ENCODE results near the gene ZNF554. TPM values are rescaled to one million over a fixed set of nuclear protein-coding genes. Genes with fewer than 3 reads are reported as not detected.

ZNF554 gene
- total and polyA plus RNA-seq, 9 donors = 4.9 to 10.5 (median 7.2) TPM

DNA sequence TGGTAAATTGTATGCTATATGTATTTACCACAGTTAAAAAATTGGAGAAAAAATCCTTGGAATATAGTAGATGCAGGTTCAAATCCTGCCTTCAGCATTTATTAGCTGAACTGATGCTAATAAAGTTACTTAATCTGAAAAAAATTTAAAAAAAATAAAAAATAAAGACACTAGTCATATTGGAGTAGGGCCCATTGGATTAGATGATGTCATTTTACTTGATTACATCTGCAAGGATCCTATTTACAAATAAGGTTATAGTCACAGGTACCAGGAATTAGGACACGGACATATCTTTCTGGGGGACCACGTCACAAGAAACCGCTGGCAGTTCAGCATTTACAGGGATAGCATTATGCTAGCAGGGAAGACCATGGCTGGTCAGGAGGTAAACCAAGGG lies 27.8 kb downstream of the ZNF554 start:
- 92 to 99% (median 98%) methylated on average over 3 of the region's 3 CpGs for WGBS, 3 donors

DNA sequence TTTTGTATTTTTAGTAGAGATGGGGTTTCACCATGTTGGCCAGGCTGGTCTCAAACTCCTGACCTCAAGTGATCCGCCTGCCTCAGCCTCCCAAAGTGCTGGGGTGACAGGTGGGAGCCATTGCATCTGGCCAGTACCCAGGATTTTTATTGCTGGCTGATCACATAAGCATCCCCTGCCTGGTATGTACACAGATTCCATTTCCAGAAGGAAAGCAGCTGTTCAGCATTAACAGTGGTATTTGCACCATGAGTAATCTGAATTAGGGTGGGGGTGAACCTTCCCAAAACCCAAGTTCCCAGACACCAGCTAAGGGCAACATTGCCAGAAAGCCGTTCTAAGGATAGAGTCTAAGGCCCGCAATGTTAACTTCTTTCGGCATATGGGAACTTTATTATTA lies 28.9 kb downstream of the ZNF554 start:
- Histone ChIP-seq H3K36me3 (peaks cover 4% of the 10 kb centered on the region), H3K4me3 (no peak overlapping the region), H3K27me3 (no peaks in the 10 kb centered on the region), H3K9me3 (peaks cover 0 to 57% of the 10 kb centered on the region in 2 donors), H3K27ac (no peak overlapping the region), H3K4me1 (ENCODE audit: insufficient read depth) (no peaks in the 10 kb centered on the region)
- no peak for DNase-seq
- intact Hi-C loops (cut with DNase I) = no loop called here
- TF ChIP-seq EP300 (IDR thresholded peaks at IDR 0.05) = no peak
- TF ChIP-seq POLR2A (IDR thresholded peaks at IDR 0.05) = no peak
- TF ChIP-seq, protein P1, sequence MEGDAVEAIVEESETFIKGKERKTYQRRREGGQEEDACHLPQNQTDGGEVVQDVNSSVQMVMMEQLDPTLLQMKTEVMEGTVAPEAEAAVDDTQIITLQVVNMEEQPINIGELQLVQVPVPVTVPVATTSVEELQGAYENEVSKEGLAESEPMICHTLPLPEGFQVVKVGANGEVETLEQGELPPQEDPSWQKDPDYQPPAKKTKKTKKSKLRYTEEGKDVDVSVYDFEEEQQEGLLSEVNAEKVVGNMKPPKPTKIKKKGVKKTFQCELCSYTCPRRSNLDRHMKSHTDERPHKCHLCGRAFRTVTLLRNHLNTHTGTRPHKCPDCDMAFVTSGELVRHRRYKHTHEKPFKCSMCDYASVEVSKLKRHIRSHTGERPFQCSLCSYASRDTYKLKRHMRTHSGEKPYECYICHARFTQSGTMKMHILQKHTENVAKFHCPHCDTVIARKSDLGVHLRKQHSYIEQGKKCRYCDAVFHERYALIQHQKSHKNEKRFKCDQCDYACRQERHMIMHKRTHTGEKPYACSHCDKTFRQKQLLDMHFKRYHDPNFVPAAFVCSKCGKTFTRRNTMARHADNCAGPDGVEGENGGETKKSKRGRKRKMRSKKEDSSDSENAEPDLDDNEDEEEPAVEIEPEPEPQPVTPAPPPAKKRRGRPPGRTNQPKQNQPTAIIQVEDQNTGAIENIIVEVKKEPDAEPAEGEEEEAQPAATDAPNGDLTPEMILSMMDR (IDR thresholded peaks at IDR 0.05) = no peak
- WGBS, 3 donors = 71 to 84% (median 79%) methylated on average over 4 of the region's 4 CpGs

More for the DNA sequence above, 27.8 kb downstream of the ZNF554 start:
- intact Hi-C loops (cut with DNase I) = no loop called here
- Histone ChIP-seq H3K9me3 (peaks cover 0 to 46% of the 10 kb centered on the region in 2 donors), H3K4me3 (no peak overlapping the region), H3K4me1 (ENCODE audit: insufficient read depth) (peaks cover 3% of the 10 kb centered on the region), H3K36me3 (no peaks in the 10 kb centered on the region), H3K27ac (no peak overlapping the region), H3K27me3 (no peaks in the 10 kb centered on the region)
- no peak for TF ChIP-seq EP300 (IDR thresholded peaks at IDR 0.05)
- TF ChIP-seq, protein P1 (IDR thresholded peaks at IDR 0.05) = no peak
- no peak for TF ChIP-seq POLR2A (IDR thresholded peaks at IDR 0.05)
- DNase-seq = no peak

DNA sequence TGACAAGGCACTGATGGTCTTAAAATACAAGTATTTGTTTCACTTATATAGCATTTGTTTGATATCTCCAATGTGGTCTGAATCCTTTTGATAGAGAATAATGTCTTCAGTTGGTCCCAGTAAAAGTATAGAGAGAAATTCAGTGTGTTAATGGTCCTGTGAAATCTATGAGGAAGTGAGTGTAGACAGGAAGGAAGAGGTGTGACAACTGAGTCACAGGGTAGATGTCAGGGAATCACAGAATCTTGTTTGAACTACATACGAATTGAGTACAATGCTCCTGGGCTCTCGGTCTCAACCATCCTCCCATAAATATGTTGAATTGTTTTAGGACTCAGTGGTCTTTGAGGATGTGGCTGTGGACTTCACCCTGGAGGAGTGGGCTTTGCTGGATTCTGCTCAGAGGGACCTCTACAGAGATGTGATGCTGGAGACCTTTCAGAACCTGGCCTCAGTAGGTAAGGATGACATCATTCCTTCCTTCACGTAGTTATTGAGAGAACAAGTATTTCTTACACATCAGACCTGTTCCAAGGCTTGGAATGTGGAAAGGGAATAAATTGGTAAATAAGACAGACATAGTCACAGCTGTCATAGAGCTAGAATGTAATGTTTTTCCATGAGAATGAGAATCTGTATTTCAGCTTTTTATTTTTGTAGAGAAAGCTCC lies 30.7 kb downstream of the ZNF554 start:
- intact Hi-C loops (cut with DNase I) = no loop called here
- peaks cover 0 to 61% of the 10 kb centered on the region in 2 donors for H3K9me3 ChIP-seq
- TF ChIP-seq, protein P1 (IDR thresholded peaks at IDR 0.05) = no peak
- TF ChIP-seq POLR2A (IDR thresholded peaks at IDR 0.05) = no peak
- TF ChIP-seq EP300 (IDR thresholded peaks at IDR 0.05) = no peak

DNA sequence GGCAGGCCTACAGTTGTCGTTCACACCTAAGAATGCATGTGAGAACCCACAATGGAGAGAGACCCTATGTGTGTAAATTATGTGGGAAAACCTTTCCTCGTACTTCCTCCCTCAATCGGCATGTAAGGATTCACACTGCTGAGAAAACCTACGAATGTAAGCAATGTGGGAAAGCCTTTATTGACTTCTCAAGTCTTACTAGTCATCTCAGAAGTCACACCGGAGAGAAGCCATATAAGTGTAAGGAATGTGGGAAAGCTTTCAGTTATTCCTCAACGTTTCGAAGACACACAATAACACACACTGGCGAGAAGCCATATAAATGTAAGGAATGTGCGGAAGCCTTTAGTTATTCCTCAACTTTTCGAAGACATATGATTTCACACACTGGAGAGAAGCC lies 32.9 kb downstream of the ZNF554 start:
- Histone ChIP-seq H3K36me3 (peaks cover 4% of the 10 kb centered on the region), H3K27me3 (no peaks in the 10 kb centered on the region), H3K27ac (no peak overlapping the region), H3K9me3 (peaks cover 0 to 50% of the 10 kb centered on the region in 2 donors), H3K4me1 (ENCODE audit: insufficient read depth) (no peaks in the 10 kb centered on the region), H3K4me3 (no peak overlapping the region)
- DNase-seq = no peak
- intact Hi-C loops (cut with DNase I) = no loop called here
- WGBS, 3 donors = 98 to 99% (median 98%) methylated on average over 10 of the region's 10 CpGs
- TF ChIP-seq EP300 (IDR thresholded peaks at IDR 0.05) (no peak), POLR2A (IDR thresholded peaks at IDR 0.05) (no peak)
- TF ChIP-seq, protein P1 (IDR thresholded peaks at IDR 0.05) = no peak

More for the DNA sequence above, 30.7 kb downstream of the ZNF554 start:
- Histone ChIP-seq H3K4me1 (ENCODE audit: insufficient read depth) (no peaks in the 10 kb centered on the region), H3K27ac (no peak overlapping the region), H3K27me3 (no peaks in the 10 kb centered on the region), H3K36me3 (peaks cover 4% of the 10 kb centered on the region), H3K4me3 (no peak overlapping the region)
- 90 to 94% (median 94%) methylated on average over 3 of the region's 3 CpGs for WGBS, 3 donors
- DNase-seq = no peak
